ENCODE measurements around the gene TRMO.
A peak's percentile ranks its signal among the peaks of the same experiment; 100 is the strongest.

Gene TRMO

DNA sequence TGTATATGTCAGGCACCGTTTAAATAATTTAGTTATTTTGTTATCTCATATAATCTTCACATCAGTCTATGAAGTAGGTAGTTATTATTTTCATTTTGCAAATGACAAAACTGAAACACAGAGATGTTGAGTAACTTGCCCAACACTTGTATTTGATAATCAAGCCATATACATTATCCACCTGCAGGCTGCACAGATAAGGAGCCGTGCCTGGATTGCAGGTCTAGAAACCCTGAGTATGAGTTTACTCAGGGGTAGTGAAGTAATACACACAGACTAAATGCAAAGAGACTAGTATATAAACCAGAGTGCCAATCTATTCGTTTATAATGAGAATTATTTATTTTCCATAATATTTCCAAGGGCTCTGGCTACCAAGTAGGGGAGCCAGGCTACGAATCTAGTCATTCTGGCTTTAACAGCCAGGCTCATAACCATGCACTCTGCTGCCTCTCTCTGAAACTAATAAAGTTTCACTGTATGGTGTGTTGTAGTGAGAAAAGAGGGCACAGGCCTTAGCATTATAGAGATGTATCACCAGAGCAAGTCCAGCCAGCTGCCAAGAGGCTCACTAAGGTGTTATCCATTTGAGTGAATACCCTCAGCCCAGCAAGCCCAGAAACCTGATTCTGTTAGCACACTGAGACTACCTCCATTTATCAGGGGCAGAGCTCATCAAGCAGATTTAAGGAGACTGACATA lies 11.1 kb upstream of the TRMO start:
- TF ChIP-seq, protein P1, sequence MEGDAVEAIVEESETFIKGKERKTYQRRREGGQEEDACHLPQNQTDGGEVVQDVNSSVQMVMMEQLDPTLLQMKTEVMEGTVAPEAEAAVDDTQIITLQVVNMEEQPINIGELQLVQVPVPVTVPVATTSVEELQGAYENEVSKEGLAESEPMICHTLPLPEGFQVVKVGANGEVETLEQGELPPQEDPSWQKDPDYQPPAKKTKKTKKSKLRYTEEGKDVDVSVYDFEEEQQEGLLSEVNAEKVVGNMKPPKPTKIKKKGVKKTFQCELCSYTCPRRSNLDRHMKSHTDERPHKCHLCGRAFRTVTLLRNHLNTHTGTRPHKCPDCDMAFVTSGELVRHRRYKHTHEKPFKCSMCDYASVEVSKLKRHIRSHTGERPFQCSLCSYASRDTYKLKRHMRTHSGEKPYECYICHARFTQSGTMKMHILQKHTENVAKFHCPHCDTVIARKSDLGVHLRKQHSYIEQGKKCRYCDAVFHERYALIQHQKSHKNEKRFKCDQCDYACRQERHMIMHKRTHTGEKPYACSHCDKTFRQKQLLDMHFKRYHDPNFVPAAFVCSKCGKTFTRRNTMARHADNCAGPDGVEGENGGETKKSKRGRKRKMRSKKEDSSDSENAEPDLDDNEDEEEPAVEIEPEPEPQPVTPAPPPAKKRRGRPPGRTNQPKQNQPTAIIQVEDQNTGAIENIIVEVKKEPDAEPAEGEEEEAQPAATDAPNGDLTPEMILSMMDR (IDR thresholded peaks at IDR 0.05): no peak

DNA sequence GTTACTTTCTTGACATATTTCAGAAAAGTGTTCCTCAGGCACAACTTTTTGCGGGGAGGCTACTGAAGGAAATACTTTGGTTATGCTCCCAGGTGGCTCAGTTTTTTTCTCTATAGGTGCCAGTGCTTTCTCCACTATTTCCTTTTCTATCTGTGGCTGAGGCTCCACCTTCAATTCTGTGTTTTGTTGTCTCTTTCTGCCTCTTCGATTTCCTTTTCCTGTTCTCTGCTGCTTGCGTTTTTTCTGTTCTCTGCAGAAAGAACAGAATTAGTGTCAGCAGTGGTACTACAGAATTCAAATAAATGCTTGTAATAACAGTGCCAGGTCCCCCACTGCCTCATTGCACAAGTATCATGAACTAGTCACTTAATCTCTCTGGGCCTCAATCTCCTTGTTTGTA lies 8.7 kb upstream of the TRMO start:
- TF ChIP-seq, protein P1 (IDR thresholded peaks at IDR 0.05): no peak

DNA sequence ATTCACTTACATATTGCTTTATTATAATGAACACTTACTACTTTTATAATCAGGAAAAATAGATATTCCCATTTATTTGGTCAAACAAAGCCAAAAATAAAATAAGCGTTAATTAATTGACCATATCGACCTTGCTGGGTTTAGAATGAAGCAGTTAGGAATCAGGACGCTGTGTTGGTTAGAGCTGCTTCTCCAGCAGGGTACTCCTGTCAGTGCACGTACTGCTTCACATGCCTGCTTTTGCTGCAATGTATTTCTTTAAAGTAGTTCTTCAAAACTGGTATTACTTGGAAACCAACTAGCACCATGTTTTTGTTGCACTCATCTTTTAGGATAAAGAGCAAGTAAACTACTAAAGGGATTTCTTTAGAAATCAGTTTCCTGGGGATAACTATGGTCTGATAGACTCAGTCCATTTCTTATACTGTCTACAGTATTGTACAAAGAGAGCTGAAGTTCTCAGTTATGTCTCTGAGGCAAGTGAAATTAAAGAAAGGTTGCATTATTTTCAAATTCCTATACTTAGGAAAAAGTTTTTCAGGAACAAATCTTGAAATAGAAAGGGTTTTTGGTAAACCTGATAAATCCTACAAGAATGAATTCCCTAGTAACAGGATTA lies 6.8 kb upstream of the TRMO start:
- TF ChIP-seq, protein P1 (IDR thresholded peaks at IDR 0.05): no peak

DNA sequence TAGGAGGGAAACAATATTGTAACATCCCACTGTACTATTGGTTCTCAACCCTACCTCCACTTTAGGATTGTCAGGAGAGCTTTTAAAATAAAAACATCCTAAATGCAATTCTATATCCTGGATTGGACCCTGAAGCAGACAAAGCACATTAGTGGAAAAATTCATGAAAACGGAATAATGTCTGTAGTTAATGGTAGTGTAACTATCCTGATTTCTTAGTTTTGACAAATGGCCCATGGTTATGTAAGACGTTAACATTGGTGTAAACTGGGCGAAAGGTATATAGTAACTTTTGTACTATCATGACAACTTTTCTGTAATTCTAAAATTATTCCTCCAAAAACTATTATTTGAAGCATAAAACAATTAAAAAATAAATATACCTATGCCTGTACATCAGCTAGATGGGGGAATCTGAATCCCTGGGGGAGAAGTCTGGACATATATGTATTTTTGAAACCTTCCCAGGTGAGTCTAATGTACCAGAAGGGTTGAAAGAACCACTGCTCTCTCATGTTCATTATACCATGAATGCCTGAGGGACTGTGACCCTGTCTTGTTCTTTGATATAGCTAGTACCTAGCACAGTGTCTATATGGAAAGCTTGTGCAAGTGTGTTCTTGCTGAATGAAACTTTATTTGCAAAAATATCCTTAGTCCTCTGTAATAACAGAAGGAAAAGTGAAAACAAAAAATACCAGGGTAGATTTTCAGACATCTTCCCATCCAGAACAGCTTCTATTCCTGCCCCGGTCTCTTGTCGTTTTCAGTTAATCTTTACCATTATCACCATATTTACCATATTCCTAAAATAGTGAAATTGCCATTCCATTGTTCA lies 3.4 kb upstream of the TRMO start:
- TF ChIP-seq, protein P1 (IDR thresholded peaks at IDR 0.05): no peak

DNA sequence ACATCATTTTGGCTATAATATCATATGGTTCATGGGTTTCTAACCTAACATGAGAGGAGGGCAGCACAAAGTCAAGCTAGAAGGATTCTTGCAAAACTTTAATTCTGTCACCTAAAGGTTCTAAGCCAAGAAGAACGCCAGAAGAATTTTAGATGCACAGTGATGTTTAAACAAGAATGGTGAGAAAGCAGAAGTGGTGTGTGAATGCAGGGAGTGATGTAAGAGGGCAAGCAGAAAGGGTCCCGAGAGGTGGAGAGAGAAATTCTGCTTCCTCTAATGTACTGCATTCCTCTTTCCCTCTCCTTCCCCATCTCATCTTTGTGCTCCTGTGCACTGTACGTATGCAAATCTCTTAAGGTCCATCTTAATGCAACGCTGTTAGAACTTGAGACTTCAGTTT lies 2.1 kb upstream of the TRMO start:
- TF ChIP-seq, protein P1 (IDR thresholded peaks at IDR 0.05): no peak

DNA sequence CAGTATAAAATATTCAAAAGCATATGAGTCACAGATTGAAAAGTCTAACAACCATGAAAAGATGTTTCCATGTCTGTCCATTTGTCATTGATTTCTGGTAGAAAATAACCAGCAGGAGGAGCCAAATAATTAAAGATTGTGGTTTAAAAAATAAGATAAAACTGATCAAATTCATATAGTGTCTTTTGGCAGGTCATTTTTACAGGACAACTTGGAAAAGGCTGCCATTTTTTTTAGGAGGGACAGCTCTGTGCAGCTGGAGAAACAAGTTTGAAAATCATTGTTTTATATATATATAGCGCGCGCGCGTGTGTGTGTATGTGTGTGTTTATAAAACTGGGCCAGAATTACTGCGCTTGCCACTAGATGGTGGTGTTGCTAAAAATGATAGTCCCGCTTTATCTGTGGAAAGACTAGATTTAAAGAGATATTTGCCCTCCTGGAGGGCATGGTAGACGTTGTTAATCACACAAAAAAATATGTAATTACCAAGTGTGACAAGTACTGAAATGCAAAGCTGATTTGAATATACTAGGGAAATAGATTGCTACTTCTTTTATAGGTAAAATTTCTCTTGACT lies 1.3 kb upstream of the TRMO start:
- TF ChIP-seq, protein P1 (IDR thresholded peaks at IDR 0.05): peak; percentile 87

DNA sequence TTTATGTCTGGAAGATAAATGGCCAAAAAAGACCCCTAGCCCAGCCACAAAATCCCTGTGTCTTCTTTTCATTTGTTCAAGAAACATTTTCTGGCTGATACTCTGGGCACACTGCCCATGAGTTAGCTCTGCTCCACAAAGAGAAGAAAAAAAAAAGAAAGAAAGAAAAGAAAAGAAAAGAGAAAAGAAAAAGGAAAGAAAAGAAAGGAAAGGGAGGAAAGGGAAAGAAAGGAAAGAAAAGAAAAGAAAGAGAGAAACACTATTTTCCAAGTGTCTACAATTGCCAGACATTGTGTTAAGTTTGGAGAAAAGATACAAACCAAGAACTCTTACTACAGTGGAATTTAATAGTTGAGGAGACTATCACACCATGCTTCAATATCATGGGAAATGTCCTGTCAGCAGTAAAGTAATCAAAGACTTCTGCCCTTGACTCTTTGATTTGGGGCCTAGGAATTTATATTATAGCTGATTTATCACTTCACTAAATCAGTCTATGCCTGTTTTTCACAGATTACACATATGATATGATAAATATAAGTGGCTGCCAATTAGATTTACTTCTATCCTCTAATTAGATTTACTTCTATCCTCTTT lies 3.0 kb downstream of the TRMO start:
- TF ChIP-seq, protein P1 (IDR thresholded peaks at IDR 0.05): no peak
